ENCODE measurements around the gene MGAT3. TPM values are rescaled to one million over a fixed set of nuclear protein-coding genes. Genes with fewer than 3 reads are reported as not detected.
A peak's percentile ranks its signal among the peaks of the same experiment; 100 is the strongest.

MGAT3 gene
- total RNA-seq, 2 experiments from 2014 or later: 16.3 to 44.3 TPM

DNA sequence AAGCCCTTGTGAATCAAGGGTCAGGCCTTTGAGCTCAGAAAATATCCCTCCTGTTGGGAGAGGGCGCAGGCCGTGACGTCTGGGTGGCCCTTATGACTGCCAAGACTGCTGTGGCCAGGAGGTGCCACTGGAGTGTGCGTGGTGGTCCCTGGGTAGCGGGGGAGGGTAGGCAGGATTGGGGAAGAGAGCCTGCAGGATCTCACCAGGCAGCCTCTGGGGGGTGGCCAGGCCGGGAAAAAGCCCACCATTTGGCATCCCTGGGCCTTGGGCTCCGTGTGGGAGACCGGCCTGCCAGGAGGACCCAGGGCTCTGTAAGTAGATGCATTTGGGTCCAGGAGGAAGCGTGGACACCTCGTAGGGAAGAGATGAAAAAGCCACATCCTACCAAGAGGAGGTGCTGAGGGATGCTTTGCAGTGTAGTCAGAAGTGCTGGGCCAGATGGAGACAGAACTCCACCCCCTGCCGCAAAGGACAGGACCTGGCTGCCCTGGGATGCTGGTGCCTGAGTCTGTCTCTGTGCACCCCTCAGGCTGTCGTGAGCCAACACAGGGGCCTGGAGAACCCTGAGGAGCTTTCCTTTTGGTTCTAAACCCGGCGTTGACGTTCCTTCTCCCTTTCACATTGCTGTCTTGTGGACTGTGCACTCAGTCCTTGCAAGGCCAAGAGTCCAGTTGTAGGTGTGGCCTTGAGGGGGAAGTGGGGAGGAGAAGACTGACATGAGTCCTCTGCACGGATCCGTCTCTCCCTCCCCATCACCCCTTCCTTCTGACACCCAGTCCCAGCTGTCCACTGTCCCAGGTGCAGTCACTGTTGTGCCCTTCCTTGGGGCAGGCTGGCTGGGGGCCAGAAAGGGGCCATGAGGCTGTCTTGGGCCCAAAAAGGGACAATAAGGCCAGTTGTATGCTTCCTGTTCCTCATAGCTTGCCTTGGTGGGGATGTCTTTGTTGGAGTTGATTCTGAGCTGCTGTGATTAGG, 32.6 kb downstream of the MGAT3 start:
- H3K9me2 ChIP-seq (ENCODE audit: insufficient read depth, low read length): no peaks in the 10 kb centered on the region
- H3K36me3 ChIP-seq (ENCODE audit: insufficient read depth, low read length): peaks cover 46% of the 10 kb centered on the region
- 0 out of 2 replicates have a peak, but pooled peaks cover 5% of the 10 kb centered on the region for H4K20me1 ChIP-seq (ENCODE audit: insufficient read depth, low read length)
- POLR2A ChIA-PET: interaction anchor here (1.2 kb wide), 1 partner anchor 31 kb away, joined by 4 read pairs; the partner anchor contains the start of gene ATF4
- H3K9me3 ChIP-seq (ENCODE audit: low read length): no peaks in the 10 kb centered on the region
- intact Hi-C loops (cut with micrococcal nuclease; ENCODE audit: unreplicated experiment): no loop called here
- no peak overlapping the region for H2AFZ ChIP-seq (ENCODE audit: low read length)
- H3K79me2 ChIP-seq (ENCODE audit: insufficient read depth, low read depth, low read length): peaks cover 5% of the 10 kb centered on the region; the same call in 1 of the 2 replicates
- peak overlapping the region; percentile 40 for H3K4me2 ChIP-seq (ENCODE audit: low read length)
- CTCF ChIA-PET (ENCODE audit: unreplicated experiment): no interaction called here
- peak overlapping the region; percentile 21 for H3K27ac ChIP-seq (ENCODE audit: low read depth, low read length, poor library complexity, severe bottlenecking)
- no TSS peak for BruUV-seq (replicated peaks)
- DNase-seq (ENCODE audit: low spot score): no peak
- H3K4me1 ChIP-seq (ENCODE audit: insufficient read depth, low read length, poor library complexity, severe bottlenecking): peaks cover 23% of the 10 kb centered on the region
- no peak overlapping the region for H3K4me3 ChIP-seq (ENCODE audit: low read depth, low read length, poor library complexity, severe bottlenecking)
- TF ChIP-seq, protein P1, sequence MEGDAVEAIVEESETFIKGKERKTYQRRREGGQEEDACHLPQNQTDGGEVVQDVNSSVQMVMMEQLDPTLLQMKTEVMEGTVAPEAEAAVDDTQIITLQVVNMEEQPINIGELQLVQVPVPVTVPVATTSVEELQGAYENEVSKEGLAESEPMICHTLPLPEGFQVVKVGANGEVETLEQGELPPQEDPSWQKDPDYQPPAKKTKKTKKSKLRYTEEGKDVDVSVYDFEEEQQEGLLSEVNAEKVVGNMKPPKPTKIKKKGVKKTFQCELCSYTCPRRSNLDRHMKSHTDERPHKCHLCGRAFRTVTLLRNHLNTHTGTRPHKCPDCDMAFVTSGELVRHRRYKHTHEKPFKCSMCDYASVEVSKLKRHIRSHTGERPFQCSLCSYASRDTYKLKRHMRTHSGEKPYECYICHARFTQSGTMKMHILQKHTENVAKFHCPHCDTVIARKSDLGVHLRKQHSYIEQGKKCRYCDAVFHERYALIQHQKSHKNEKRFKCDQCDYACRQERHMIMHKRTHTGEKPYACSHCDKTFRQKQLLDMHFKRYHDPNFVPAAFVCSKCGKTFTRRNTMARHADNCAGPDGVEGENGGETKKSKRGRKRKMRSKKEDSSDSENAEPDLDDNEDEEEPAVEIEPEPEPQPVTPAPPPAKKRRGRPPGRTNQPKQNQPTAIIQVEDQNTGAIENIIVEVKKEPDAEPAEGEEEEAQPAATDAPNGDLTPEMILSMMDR (conservative IDR thresholded peaks at IDR 0.05; ENCODE audit: low read length): no peak
- TF ChIP-seq EZH2phosphoT487 (IDR thresholded peaks at IDR 0.05; ENCODE audit: borderline replicate concordance, low read depth, low read length): no peak

DNA sequence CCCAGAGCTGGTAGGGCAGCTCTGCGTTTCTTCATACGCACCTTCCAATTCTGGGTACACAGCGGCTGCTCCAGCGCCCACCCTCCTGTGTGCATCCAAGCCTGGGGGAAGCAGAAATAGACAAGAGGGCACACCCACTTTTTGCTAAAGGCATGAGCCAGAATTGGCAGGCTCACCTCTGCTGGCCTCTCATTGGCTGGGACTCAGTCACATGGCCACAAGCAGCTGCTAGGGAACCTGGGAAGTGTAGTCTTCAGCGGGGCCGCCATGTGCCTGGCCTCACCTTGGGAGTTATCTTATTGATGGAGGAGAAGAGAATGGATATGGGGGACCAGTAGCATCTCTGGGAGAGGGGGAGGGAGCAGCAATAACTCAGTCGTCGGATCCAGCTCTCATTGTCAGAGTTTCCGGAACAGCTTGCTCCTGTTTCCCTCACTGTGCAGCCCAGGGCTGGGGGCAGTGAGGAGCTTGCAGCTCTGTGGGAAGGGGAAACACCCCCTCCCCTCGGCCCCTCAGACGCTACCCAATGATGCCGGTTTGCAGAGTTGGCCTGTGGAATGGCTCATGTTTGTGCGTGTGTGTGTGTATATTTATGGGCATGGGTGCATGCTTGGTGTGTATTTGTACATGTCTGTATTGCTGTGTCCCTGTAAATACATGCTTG, 33.5 kb downstream of the MGAT3 start:
- peaks cover 46% of the 10 kb centered on the region for H3K36me3 ChIP-seq (ENCODE audit: insufficient read depth, low read length)
- no peak overlapping the region for H3K4me3 ChIP-seq (ENCODE audit: low read depth, low read length, poor library complexity, severe bottlenecking)
- H3K4me2 ChIP-seq (ENCODE audit: low read length): peak overlapping the region; percentile 40
- TF ChIP-seq, protein P1 (conservative IDR thresholded peaks at IDR 0.05; ENCODE audit: low read length): no peak
- ChIA-PET CTCF (ENCODE audit: unreplicated experiment) (no interaction called here), POLR2A (interaction anchor here (1.2 kb wide), 1 partner anchor 30 kb away, joined by 4 read pairs; the partner anchor contains the start of gene ATF4)
- peak; percentile 86 for DNase-seq (ENCODE audit: low spot score)
- H3K4me1 ChIP-seq (ENCODE audit: insufficient read depth, low read length, poor library complexity, severe bottlenecking): peaks cover 24% of the 10 kb centered on the region
- no peaks in the 10 kb centered on the region for H3K9me2 ChIP-seq (ENCODE audit: insufficient read depth, low read length)
- peak overlapping the region; percentile 21 for H3K27ac ChIP-seq (ENCODE audit: low read depth, low read length, poor library complexity, severe bottlenecking)
- H4K20me1 ChIP-seq (ENCODE audit: insufficient read depth, low read length): 0 out of 2 replicates have a peak, but pooled peaks cover 5% of the 10 kb centered on the region
- intact Hi-C loops (cut with micrococcal nuclease; ENCODE audit: unreplicated experiment): no loop called here
- BruUV-seq (replicated peaks): no TSS peak
- H3K79me2 ChIP-seq (ENCODE audit: insufficient read depth, low read depth, low read length): peaks cover 5% of the 10 kb centered on the region; the same call in 1 of the 2 replicates
- H3K9me3 ChIP-seq (ENCODE audit: low read length): no peaks in the 10 kb centered on the region
- no peak overlapping the region for H2AFZ ChIP-seq (ENCODE audit: low read length)

Data from OCI-LY7 (cell line).